Measurements from ENCODE around the gene PALB2. TPM values are rescaled to one million over a fixed set of nuclear protein-coding genes. Genes with fewer than 3 reads are reported as not detected.

The PALB2 gene
- total RNA-seq, 1 donor from 2014 or later = 15.6 TPM

DNA sequence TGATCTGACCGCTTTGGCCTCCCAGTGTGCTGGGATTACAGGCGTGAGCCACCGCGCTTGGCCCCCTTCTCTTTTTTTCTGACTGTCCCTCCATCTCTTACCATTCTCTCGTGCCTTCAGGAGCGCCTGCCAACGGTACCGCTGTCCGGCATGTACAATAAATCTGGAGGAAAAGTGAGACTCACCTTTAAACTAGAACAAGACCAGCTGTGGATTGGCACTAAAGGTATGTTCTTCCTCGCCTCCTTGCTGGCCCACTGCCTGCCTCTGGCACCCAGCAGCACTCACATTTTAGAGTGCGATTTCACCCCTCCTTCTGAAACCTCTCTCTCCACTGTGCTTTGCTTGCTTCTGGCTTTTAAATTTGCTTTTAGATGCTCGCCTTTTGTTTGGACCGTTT is 78.6 kb downstream of the PALB2 start:
- intact Hi-C loops (cut with DNase I) = no loop called here
- DNase-seq (ENCODE audit: low spot score) (no peak), ATAC-seq (no peak)

DNA sequence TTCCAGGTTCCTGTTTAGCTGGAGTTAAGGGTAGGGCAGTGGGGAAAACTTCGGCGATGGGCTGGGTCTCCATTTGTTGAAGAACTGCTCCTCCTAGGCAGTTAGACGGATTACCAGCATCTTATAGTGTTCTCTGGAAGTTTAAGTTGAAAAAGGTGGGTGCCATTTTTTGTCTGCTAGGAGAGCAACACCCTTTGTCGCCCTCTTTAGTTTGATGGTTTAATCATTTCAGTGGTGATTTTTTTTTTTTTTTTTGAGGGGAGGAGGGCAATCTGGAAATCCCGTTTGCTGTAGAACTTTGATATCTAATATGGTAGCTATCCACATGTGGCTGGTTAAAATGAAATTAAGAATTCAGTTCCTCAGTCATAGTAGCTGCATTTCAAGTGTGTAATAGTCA is 79.5 kb downstream of the PALB2 start:
- no peak for ATAC-seq
- no peak for DNase-seq (ENCODE audit: low spot score)
- intact Hi-C loops (cut with DNase I) = no loop called here

DNA sequence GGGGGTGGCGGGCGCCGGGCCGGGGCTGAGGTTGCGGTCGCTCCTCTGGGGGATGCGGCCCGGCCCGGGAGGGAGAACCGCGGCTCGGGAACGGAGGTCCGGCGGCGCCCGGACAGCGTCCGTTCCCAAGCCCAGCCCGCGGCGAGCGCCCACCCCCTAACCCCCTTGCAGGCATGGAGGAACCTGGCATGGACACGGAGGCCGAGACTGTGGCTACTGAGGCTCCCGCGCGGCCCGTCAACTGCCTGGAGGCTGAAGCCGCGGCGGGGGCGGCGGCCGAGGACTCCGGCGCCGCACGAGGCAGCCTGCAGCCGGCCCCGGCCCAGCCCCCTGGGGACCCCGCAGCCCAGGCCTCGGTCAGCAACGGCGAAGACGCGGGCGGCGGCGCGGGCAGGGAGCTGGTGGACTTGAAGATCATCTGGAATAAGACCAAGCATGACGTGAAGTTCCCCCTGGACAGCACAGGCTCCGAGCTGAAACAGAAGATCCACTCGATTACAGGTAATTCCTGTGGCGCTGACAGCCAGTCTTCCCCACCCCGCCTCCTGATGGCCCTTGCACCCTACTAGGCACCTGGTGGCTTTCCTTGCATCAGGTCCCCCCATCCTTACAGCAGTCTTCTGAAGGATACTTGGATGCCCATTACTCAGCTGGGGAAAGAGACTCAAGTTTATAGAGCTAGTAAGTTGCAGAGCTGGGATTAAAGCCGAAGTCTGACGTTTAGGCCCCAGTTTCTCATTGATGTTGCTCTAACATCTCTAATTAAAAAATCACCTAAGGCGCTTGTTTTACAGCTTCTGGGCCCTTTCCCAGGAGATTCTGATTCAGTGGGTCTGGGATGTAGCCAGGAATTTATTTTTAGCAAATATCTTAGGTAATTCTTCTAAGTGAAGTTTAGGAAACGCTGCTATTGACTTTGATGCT is 83.1 kb downstream of the PALB2 start:
- no peak for ATAC-seq
- intact Hi-C loops (cut with DNase I) = no loop called here
- DNase-seq (ENCODE audit: low spot score) = peak; percentile 69

DNA sequence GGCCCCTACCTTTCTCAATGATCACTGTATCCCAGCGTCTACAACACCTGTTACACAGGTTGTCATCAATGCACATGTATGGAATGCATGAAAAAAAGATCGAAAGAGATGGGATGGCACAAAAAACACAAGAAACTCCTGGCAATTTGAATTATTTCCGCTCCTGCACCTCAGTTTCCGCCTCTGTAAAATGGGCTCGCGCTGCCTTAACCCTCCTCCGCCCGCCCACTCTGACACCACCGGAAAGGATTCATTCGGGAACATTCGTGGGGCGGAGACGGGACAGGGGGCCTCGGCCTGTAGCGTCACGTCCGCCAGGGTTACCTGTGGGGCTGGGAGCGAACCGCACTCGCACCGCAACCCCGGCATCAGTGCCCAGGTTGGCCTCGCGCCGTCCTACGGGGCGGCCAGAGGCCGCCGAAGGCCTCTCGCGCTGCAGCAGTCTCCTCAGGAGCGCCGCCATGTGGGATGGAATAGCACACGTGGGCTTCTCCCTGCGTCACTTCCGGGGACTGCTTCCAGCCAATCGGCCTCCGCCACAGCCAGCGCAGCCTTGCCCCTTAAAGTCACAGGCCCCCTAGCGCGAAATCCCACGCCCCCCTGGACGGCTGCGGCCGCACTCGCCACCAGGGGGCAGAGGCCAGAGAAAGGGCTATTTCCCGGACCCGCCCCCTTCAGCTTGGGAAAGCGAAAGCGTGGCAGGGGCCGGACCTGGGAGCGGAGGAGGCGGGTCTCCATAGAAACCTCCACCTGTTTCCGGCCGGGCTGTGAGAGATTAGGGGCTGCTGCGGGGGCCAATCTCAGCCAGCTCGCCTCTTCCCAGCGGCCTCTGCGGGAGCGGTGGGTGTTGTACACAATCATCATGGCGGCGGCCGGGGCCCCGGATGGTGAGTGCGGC is 84.0 kb downstream of the PALB2 start, which contains the start of the genes EARS2 and UBFD1:
TSS of gene EARS2 (minus strand) at position 470 of the 898 bp plus-strand sequence. CDS start at position 463, 7 bp downstream.
TSS of gene UBFD1 (plus strand) at position 847 of the 898 bp plus-strand sequence. CDS start at position 863, 16 bp downstream.
- ATAC-seq (peak; percentile 99), DNase-seq (ENCODE audit: low spot score) (peak; percentile 98)
- intact Hi-C loops (cut with DNase I) = no loop called here

DNA sequence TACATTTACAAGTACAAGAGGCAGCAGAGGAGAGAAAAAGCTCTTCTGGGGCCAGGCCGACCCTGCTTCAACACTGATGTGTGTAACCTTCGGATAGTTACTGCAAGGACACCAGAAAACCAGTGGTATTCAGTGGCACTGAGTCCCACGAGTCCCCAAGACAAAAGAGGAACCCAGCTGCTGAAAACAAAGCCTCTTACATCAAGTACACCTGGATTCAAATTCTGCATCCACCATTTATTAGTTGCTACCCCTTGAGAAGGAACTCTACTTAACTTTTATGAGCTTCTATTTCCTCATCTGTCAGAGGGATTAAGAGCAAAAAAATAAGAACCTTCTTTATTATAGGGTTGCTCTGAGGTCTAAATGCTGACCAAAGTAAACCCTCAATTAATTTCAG is 86.6 kb downstream of the PALB2 start:
- intact Hi-C loops (cut with DNase I) = no loop called here
- ATAC-seq (no peak), DNase-seq (ENCODE audit: low spot score) (no peak)

Other genes with a start within 250 kb of the PALB2 start
- 29.4 TPM for gene COG7, start 188.1 kb downstream of the PALB2 start, total RNA-seq
- gene GGA2, start 130.8 kb downstream of the PALB2 start, total RNA-seq = 62.9 TPM
- gene EARS2, start 84.0 kb downstream of the PALB2 start, total RNA-seq = 16.0 TPM
- 38.2 TPM for gene UBFD1, start 83.6 kb downstream of the PALB2 start, total RNA-seq
- gene NDUFAB1, start 45.0 kb downstream of the PALB2 start, total RNA-seq = 40.2 TPM
- gene DCTN5, start 156 bp upstream of the PALB2 start, total RNA-seq = 45.5 TPM
- gene PLK1, start 37.6 kb upstream of the PALB2 start, total RNA-seq = 2.6 TPM
- not detected for gene ERN2, start 71.9 kb upstream of the PALB2 start, total RNA-seq
- 22.6 TPM for gene CHP2, start 113.7 kb upstream of the PALB2 start, total RNA-seq
- 12.7 TPM for gene PRKCB, start 194.7 kb upstream of the PALB2 start, total RNA-seq